Transverse colon (tissue), 4 donors: ENCODE data around the gene IDI1.

Experiments
- EP300 ChIP-seq: sonication (generic); formaldehyde crosslinking; IDR thresholded peaks from one replicate; pipeline ENCODE4 v1.6.1; 2017; ENCODE audit warnings: antibody characterized with exemption, low read depth
- POLR2A ChIP-seq: fragments of 450-650 bp; IDR thresholded peaks from one replicate; pipeline ENCODE4 v1.6.1; 2016; ENCODE audit warnings: antibody characterized with exemption, mild to moderate bottlenecking, moderate library complexity
- POLR2AphosphoS5 ChIP-seq, 3 donors: sonication (generic); formaldehyde crosslinking; IDR thresholded peaks; one replicate each; pipeline ENCODE4 v1.6.1; 2016; ENCODE audit warnings: antibody characterized with exemption in 3 of 3
- TF ChIP-seq, protein P1 (sequence below), 5 experiments: fragments of 200-600 bp in 3 of 5; fragments of 450-650 bp in 2 of 5; sonication (generic) in 3 of 5; IDR thresholded peaks; 1 replicate in 2 of 5; 2 replicates in 3 of 5; pipeline ENCODE4 v1.5.1; 2016 to 2017; ENCODE audit warnings: antibody characterized with exemption in 5 of 5, inconsistent platforms in 3 of 5, mild to moderate bottlenecking in 2 of 5, moderate library complexity in 1 of 5

- TF ChIP-seq, protein P1, sequence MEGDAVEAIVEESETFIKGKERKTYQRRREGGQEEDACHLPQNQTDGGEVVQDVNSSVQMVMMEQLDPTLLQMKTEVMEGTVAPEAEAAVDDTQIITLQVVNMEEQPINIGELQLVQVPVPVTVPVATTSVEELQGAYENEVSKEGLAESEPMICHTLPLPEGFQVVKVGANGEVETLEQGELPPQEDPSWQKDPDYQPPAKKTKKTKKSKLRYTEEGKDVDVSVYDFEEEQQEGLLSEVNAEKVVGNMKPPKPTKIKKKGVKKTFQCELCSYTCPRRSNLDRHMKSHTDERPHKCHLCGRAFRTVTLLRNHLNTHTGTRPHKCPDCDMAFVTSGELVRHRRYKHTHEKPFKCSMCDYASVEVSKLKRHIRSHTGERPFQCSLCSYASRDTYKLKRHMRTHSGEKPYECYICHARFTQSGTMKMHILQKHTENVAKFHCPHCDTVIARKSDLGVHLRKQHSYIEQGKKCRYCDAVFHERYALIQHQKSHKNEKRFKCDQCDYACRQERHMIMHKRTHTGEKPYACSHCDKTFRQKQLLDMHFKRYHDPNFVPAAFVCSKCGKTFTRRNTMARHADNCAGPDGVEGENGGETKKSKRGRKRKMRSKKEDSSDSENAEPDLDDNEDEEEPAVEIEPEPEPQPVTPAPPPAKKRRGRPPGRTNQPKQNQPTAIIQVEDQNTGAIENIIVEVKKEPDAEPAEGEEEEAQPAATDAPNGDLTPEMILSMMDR (IDR thresholded peaks at IDR 0.05) = no peak
- no peak for TF ChIP-seq POLR2A
- TF ChIP-seq POLR2AphosphoS5 (IDR thresholded peaks at IDR 0.05) = no peak
- TF ChIP-seq EP300 = no peak
Observed at GRCh38 chr10:1026578-1026977, 22.3 kb downstream of the IDI1 start.
